ENCODE measurements around the gene ACVR1.

Gene ACVR1

GRCh38 chr2:157836531-157836930, 39.6 kb downstream of the ACVR1 start:
- Histone ChIP-seq H2AK5ac (ENCODE audit: low read length) (peak overlapping the region; percentile 3), H3K27ac (ENCODE audit: low read depth, low read length) (no peak overlapping the region), H3K14ac (ENCODE audit: low read length) (no peak overlapping the region), H2BK5ac (ENCODE audit: low read depth, low read length, poor library complexity) (no peak overlapping the region), H4K91ac (ENCODE audit: low read depth, low read length) (no peak overlapping the region), H4K8ac (ENCODE audit: low read depth, low read length) (no peak overlapping the region), H3K4me2 (ENCODE audit: low read length) (no peak overlapping the region), H3K4me3 (ENCODE audit: low read depth, low read length) (no peak overlapping the region), H2AFZ (ENCODE audit: insufficient read depth, low read length, poor library complexity) (no peak overlapping the region), H3K23ac (ENCODE audit: low read length) (no peak overlapping the region), H3K9ac (ENCODE audit: low read length) (no peak overlapping the region), H3K27me3 (ENCODE audit: insufficient read depth, low read length) (no peaks in the 10 kb centered on the region), H3K9me3 (ENCODE audit: insufficient read depth, low read depth, low read length) (no peaks in the 10 kb centered on the region), H3K79me1 (ENCODE audit: low read length) (peaks cover 4% of the 10 kb centered on the region), H2BK12ac (ENCODE audit: low read length) (no peak overlapping the region), H3K79me2 (ENCODE audit: control insufficient read depth, insufficient read depth, low read length, poor library complexity) (peaks cover 2% of the 10 kb centered on the region), H3K18ac (ENCODE audit: low read length) (no peak overlapping the region), H4K12ac (ENCODE audit: low read depth, low read length) (no peak overlapping the region), H3K36me3 (ENCODE audit: control insufficient read depth in 1 of 2, insufficient read depth in 2 of 2, low read length in 2 of 2) (peaks cover 0 to 3% of the 10 kb centered on the region in 2 experiments), H2BK120ac (ENCODE audit: insufficient read depth, low read length, poor library complexity) (no peak overlapping the region), H3K4me1 (ENCODE audit: control insufficient read depth in 1 of 2, insufficient read depth in 2 of 2, low read length in 2 of 2) (peaks cover 19 to 24% of the 10 kb centered on the region in 2 experiments), H3K4ac (ENCODE audit: low read depth, low read length) (no peak overlapping the region)
- WGBS (ENCODE audit: extremely low coverage, insufficient coverage, insufficient read length): no CpG with 5 or more reads among the region's 3 CpGs
- no peak for DNase-seq

- Histone ChIP-seq H4K8ac (ENCODE audit: low read depth, low read length) (no peak overlapping the region), H3K27ac (ENCODE audit: low read depth, low read length) (no peak overlapping the region), H3K9me3 (ENCODE audit: insufficient read depth, low read depth, low read length) (no peaks in the 10 kb centered on the region), H3K4me2 (ENCODE audit: low read length) (no peak overlapping the region), H3K27me3 (ENCODE audit: insufficient read depth, low read length) (no peaks in the 10 kb centered on the region), H3K4me3 (ENCODE audit: low read depth, low read length) (no peak overlapping the region), H2BK120ac (ENCODE audit: insufficient read depth, low read length, poor library complexity) (no peak overlapping the region), H3K4ac (ENCODE audit: low read depth, low read length) (no peak overlapping the region), H3K9ac (ENCODE audit: low read length) (no peak overlapping the region), H3K18ac (ENCODE audit: low read length) (no peak overlapping the region), H3K4me1 (ENCODE audit: control insufficient read depth in 1 of 2, insufficient read depth in 2 of 2, low read length in 2 of 2) (peaks cover 16 to 26% of the 10 kb centered on the region in 2 experiments), H3K36me3 (ENCODE audit: control insufficient read depth in 1 of 2, insufficient read depth in 2 of 2, low read length in 2 of 2) (no peaks in the 10 kb centered on the region), H3K79me2 (ENCODE audit: control insufficient read depth, insufficient read depth, low read length, poor library complexity) (peaks cover 2% of the 10 kb centered on the region), H4K12ac (ENCODE audit: low read depth, low read length) (no peak overlapping the region), H2BK12ac (ENCODE audit: low read length) (no peak overlapping the region), H2BK5ac (ENCODE audit: low read depth, low read length, poor library complexity) (no peak overlapping the region), H4K91ac (ENCODE audit: low read depth, low read length) (no peak overlapping the region), H3K23ac (ENCODE audit: low read length) (no peak overlapping the region), H2AFZ (ENCODE audit: insufficient read depth, low read length, poor library complexity) (no peak overlapping the region), H3K14ac (ENCODE audit: low read length) (no peak overlapping the region), H2AK5ac (ENCODE audit: low read length) (no peak overlapping the region), H3K79me1 (ENCODE audit: low read length) (peaks cover 6% of the 10 kb centered on the region)
- WGBS (ENCODE audit: extremely low coverage, insufficient coverage, insufficient read length): no CpG with 5 or more reads among the region's 1 CpG
- DNase-seq: no peak
These were observed 40.7 kb downstream of the ACVR1 start for GRCh38 chr2:157835425-157835824.

- no peak overlapping the region for H2AK5ac ChIP-seq (ENCODE audit: low read length)
- no peaks in the 10 kb centered on the region for H3K9me3 ChIP-seq (ENCODE audit: insufficient read depth, low read depth, low read length)
- no CpG with 5 or more reads among the region's 4 CpGs for WGBS (ENCODE audit: extremely low coverage, insufficient coverage, insufficient read length)
- no peaks in the 10 kb centered on the region for H3K27me3 ChIP-seq (ENCODE audit: insufficient read depth, low read length)
- H3K4me1 ChIP-seq (ENCODE audit: control insufficient read depth in 1 of 2, insufficient read depth in 2 of 2, low read length in 2 of 2): peaks cover 15 to 24% of the 10 kb centered on the region in 2 experiments
- H3K4me3 ChIP-seq (ENCODE audit: low read depth, low read length): no peak overlapping the region
- H4K12ac ChIP-seq (ENCODE audit: low read depth, low read length): no peak overlapping the region
- no peak overlapping the region for H2AFZ ChIP-seq (ENCODE audit: insufficient read depth, low read length, poor library complexity)
- H3K23ac ChIP-seq (ENCODE audit: low read length): no peak overlapping the region
- H3K36me3 ChIP-seq (ENCODE audit: control insufficient read depth in 1 of 2, insufficient read depth in 2 of 2, low read length in 2 of 2): no peaks in the 10 kb centered on the region
- H3K79me2 ChIP-seq (ENCODE audit: control insufficient read depth, insufficient read depth, low read length, poor library complexity): peaks cover 2% of the 10 kb centered on the region
- H3K27ac ChIP-seq (ENCODE audit: low read depth, low read length): no peak overlapping the region
- H4K8ac ChIP-seq (ENCODE audit: low read depth, low read length): no peak overlapping the region
- no peak overlapping the region for H3K4me2 ChIP-seq (ENCODE audit: low read length)
- H3K79me1 ChIP-seq (ENCODE audit: low read length): peaks cover 6% of the 10 kb centered on the region
- H3K18ac ChIP-seq (ENCODE audit: low read length): no peak overlapping the region
- no peak overlapping the region for H3K14ac ChIP-seq (ENCODE audit: low read length)
- H2BK12ac ChIP-seq (ENCODE audit: low read length): no peak overlapping the region
- no peak overlapping the region for H3K9ac ChIP-seq (ENCODE audit: low read length)
- no peak overlapping the region for H4K91ac ChIP-seq (ENCODE audit: low read depth, low read length)
- H2BK5ac ChIP-seq (ENCODE audit: low read depth, low read length, poor library complexity): no peak overlapping the region
- no peak for DNase-seq
- no peak overlapping the region for H3K4ac ChIP-seq (ENCODE audit: low read depth, low read length)
- no peak overlapping the region for H2BK120ac ChIP-seq (ENCODE audit: insufficient read depth, low read length, poor library complexity)
These were observed 41.1 kb downstream of the ACVR1 start for GRCh38 chr2:157835006-157835405.

- Histone ChIP-seq H3K4me1 (ENCODE audit: control insufficient read depth in 1 of 2, insufficient read depth in 2 of 2, low read length in 2 of 2) (peaks cover 6 to 14% of the 10 kb centered on the region in 2 experiments), H2BK120ac (ENCODE audit: insufficient read depth, low read length, poor library complexity) (no peak overlapping the region), H3K14ac (ENCODE audit: low read length) (no peak overlapping the region), H3K9ac (ENCODE audit: low read length) (no peak overlapping the region), H2AFZ (ENCODE audit: insufficient read depth, low read length, poor library complexity) (no peak overlapping the region), H3K27ac (ENCODE audit: low read depth, low read length) (no peak overlapping the region), H2BK12ac (ENCODE audit: low read length) (no peak overlapping the region), H3K9me3 (ENCODE audit: insufficient read depth, low read depth, low read length) (no peaks in the 10 kb centered on the region), H2AK5ac (ENCODE audit: low read length) (no peak overlapping the region), H3K79me1 (ENCODE audit: low read length) (peaks cover 6% of the 10 kb centered on the region), H2BK5ac (ENCODE audit: low read depth, low read length, poor library complexity) (no peak overlapping the region), H3K27me3 (ENCODE audit: insufficient read depth, low read length) (no peaks in the 10 kb centered on the region), H3K4me2 (ENCODE audit: low read length) (no peak overlapping the region), H3K79me2 (ENCODE audit: control insufficient read depth, insufficient read depth, low read length, poor library complexity) (peaks cover 2% of the 10 kb centered on the region), H3K23ac (ENCODE audit: low read length) (no peak overlapping the region), H4K91ac (ENCODE audit: low read depth, low read length) (no peak overlapping the region), H3K36me3 (ENCODE audit: control insufficient read depth in 1 of 2, insufficient read depth in 2 of 2, low read length in 2 of 2) (no peaks in the 10 kb centered on the region), H4K8ac (ENCODE audit: low read depth, low read length) (no peak overlapping the region), H3K18ac (ENCODE audit: low read length) (no peak overlapping the region), H4K12ac (ENCODE audit: low read depth, low read length) (no peak overlapping the region), H3K4me3 (ENCODE audit: low read depth, low read length) (no peak overlapping the region), H3K4ac (ENCODE audit: low read depth, low read length) (no peak overlapping the region)
- no CpG with 5 or more reads among the region's 1 CpG for WGBS (ENCODE audit: extremely low coverage, insufficient coverage, insufficient read length)
- no peak for DNase-seq
These were observed 42.4 kb downstream of the ACVR1 start for GRCh38 chr2:157833721-157834120.
